Effector memory CD8-positive, alpha-beta T cell (primary cell): ENCODE measurements around the gene LRCH1.

ENCODE experiments used
- ATAC-seq: fragments of 150-1000 bp; cut with Tn5 transposase; replicated peaks from 2 replicates; pipeline ENCODE4 v1.10.0; 2021; ENCODE audit warnings: mild to moderate bottlenecking, moderate library complexity
- DNase-seq, 3 experiments: peaks; one replicate each; pipeline ENCODE4 v3.0.0; 2021
- H3K27ac Mint-ChIP-seq, 2 donors: one replicate each; pipeline ENCODE4 v1.8.0; 2022; ENCODE audit warnings: mild to moderate bottlenecking in 2 of 2, mixed read lengths in 2 of 2, moderate library complexity in 2 of 2
- H3K27me3 Mint-ChIP-seq, 2 donors: one replicate each; pipeline ENCODE4 v1.8.0; 2022; ENCODE audit warnings: mixed read lengths in 2 of 2
- H3K36me3 Mint-ChIP-seq: one replicate; pipeline ENCODE4 v1.8.0; 2022; ENCODE audit warnings: mild to moderate bottlenecking, moderate library complexity, mixed read lengths; ENCODE audit not compliant: insufficient read depth
- H3K4me1 Mint-ChIP-seq, 2 donors: one replicate each; pipeline ENCODE4 v1.8.0; 2022; ENCODE audit warnings: low read depth in 2 of 2, mixed read lengths in 2 of 2
- H3K4me3 Mint-ChIP-seq, 2 donors: one replicate each; pipeline ENCODE4 v1.8.0; 2022; ENCODE audit warnings: mild to moderate bottlenecking in 2 of 2, mixed read lengths in 2 of 2, moderate library complexity in 2 of 2
- H3K9me3 Mint-ChIP-seq, 2 donors: one replicate each; pipeline ENCODE4 v1.8.0; 2022; ENCODE audit warnings: mixed read lengths in 2 of 2

LRCH1 gene

GRCh38 chr13:46595136-46595884 is 42.3 kb downstream of the LRCH1 start:
- H3K27ac Mint-ChIP-seq: no peak overlapping the region
- H3K27me3 Mint-ChIP-seq: no peaks in the 10 kb centered on the region
- H3K4me1 Mint-ChIP-seq: peaks cover 36 to 53% of the 10 kb centered on the region in 2 donors
- DNase-seq (no peak), ATAC-seq (peak; percentile 18)
- H3K4me3 Mint-ChIP-seq: no peak overlapping the region
- H3K9me3 Mint-ChIP-seq: no peaks in the 10 kb centered on the region
- H3K36me3 Mint-ChIP-seq: no peaks in the 10 kb centered on the region

- H3K27me3 Mint-ChIP-seq: no peaks in the 10 kb centered on the region
- no peak overlapping the region for H3K27ac Mint-ChIP-seq
- ATAC-seq (no peak), DNase-seq (no peak)
- no peaks in the 10 kb centered on the region for H3K36me3 Mint-ChIP-seq
- no peaks in the 10 kb centered on the region for H3K9me3 Mint-ChIP-seq
- no peak overlapping the region for H3K4me3 Mint-ChIP-seq
- peaks cover 35 to 51% of the 10 kb centered on the region in 2 donors for H3K4me1 Mint-ChIP-seq
These were observed 42.9 kb downstream of the LRCH1 start for GRCh38 chr13:46595885-46596275.

GRCh38 chr13:46596466-46596865 is 43.5 kb downstream of the LRCH1 start:
- no peaks in the 10 kb centered on the region for H3K27me3 Mint-ChIP-seq
- H3K4me1 Mint-ChIP-seq: peaks cover 36 to 56% of the 10 kb centered on the region in 2 donors
- H3K27ac Mint-ChIP-seq: no peak overlapping the region

GRCh38 chr13:46598140-46598819 is 45.3 kb downstream of the LRCH1 start:
- ATAC-seq: no peak
- Mint-ChIP-seq H3K4me3 (peak overlapping the region in 1 of 2 donors; percentile 31), H3K27ac (no peak overlapping the region), H3K36me3 (no peaks in the 10 kb centered on the region), H3K9me3 (no peaks in the 10 kb centered on the region), H3K27me3 (no peaks in the 10 kb centered on the region), H3K4me1 (peaks cover 33 to 62% of the 10 kb centered on the region in 2 donors)
- no peak for DNase-seq

More at GRCh38 chr13:46596466-46596865, 43.5 kb downstream of the LRCH1 start:
- no peak overlapping the region for H3K4me3 Mint-ChIP-seq
- DNase-seq (no peak), ATAC-seq (no peak)
- no peaks in the 10 kb centered on the region for H3K9me3 Mint-ChIP-seq
- H3K36me3 Mint-ChIP-seq: no peaks in the 10 kb centered on the region

- DNase-seq (no peak), ATAC-seq (no peak)
- H3K4me1 Mint-ChIP-seq: peaks cover 29 to 59% of the 10 kb centered on the region in 2 donors
- no peaks in the 10 kb centered on the region for H3K27me3 Mint-ChIP-seq
- no peak overlapping the region for H3K27ac Mint-ChIP-seq
- no peaks in the 10 kb centered on the region for H3K9me3 Mint-ChIP-seq
- H3K4me3 Mint-ChIP-seq: no peak overlapping the region
- H3K36me3 Mint-ChIP-seq: no peaks in the 10 kb centered on the region
These were observed 45.8 kb downstream of the LRCH1 start for GRCh38 chr13:46598820-46599180.

GRCh38 chr13:46600943-46601311 is 48.0 kb downstream of the LRCH1 start:
- H3K4me3 Mint-ChIP-seq: no peak overlapping the region
- H3K9me3 Mint-ChIP-seq: no peaks in the 10 kb centered on the region
- H3K27me3 Mint-ChIP-seq: no peaks in the 10 kb centered on the region
- H3K4me1 Mint-ChIP-seq: peaks cover 30 to 60% of the 10 kb centered on the region in 2 donors
- peak overlapping the region in 1 of 2 donors; percentile 3 for H3K27ac Mint-ChIP-seq
- ATAC-seq (no peak), DNase-seq (no peak)
- no peaks in the 10 kb centered on the region for H3K36me3 Mint-ChIP-seq

- H3K36me3 Mint-ChIP-seq: no peaks in the 10 kb centered on the region
- no peak overlapping the region for H3K4me3 Mint-ChIP-seq
- H3K27ac Mint-ChIP-seq: peak overlapping the region in 1 of 2 donors; percentile 35
- H3K4me1 Mint-ChIP-seq: peaks cover 45 to 69% of the 10 kb centered on the region in 2 donors
- no peak for ATAC-seq
- H3K27me3 Mint-ChIP-seq: no peaks in the 10 kb centered on the region
- DNase-seq: no peak
- no peaks in the 10 kb centered on the region for H3K9me3 Mint-ChIP-seq
These were observed 49.6 kb downstream of the LRCH1 start for GRCh38 chr13:46602531-46602930.

GRCh38 chr13:46603165-46603603 is 50.2 kb downstream of the LRCH1 start:
- peaks cover 47 to 66% of the 10 kb centered on the region in 2 donors for H3K4me1 Mint-ChIP-seq
- ATAC-seq: no peak

GRCh38 chr13:46604226-46604990 is 51.4 kb downstream of the LRCH1 start:
- Mint-ChIP-seq H3K4me1 (peaks cover 41 to 69% of the 10 kb centered on the region in 2 donors), H3K27me3 (no peaks in the 10 kb centered on the region), H3K36me3 (no peaks in the 10 kb centered on the region), H3K4me3 (no peak overlapping the region), H3K27ac (no peak overlapping the region), H3K9me3 (no peaks in the 10 kb centered on the region)
- ATAC-seq (no peak), DNase-seq (no peak)

More at GRCh38 chr13:46603165-46603603, 50.2 kb downstream of the LRCH1 start:
- no peak for DNase-seq
- Mint-ChIP-seq H3K27ac (peak overlapping the region in 1 of 2 donors; percentile 35), H3K4me3 (no peak overlapping the region), H3K36me3 (no peaks in the 10 kb centered on the region), H3K9me3 (no peaks in the 10 kb centered on the region), H3K27me3 (no peaks in the 10 kb centered on the region)

GRCh38 chr13:46605076-46605824 is 52.3 kb downstream of the LRCH1 start:
- Mint-ChIP-seq H3K4me1 (peaks cover 41 to 71% of the 10 kb centered on the region in 2 donors), H3K9me3 (no peaks in the 10 kb centered on the region), H3K36me3 (no peaks in the 10 kb centered on the region), H3K4me3 (no peak overlapping the region), H3K27me3 (no peaks in the 10 kb centered on the region), H3K27ac (peak overlapping the region in 1 of 2 donors; percentile 63)
- ATAC-seq (no peak), DNase-seq (no peak)

- Mint-ChIP-seq H3K4me3 (no peak overlapping the region), H3K9me3 (no peaks in the 10 kb centered on the region), H3K36me3 (no peaks in the 10 kb centered on the region), H3K4me1 (peaks cover 39 to 69% of the 10 kb centered on the region in 2 donors), H3K27ac (peak overlapping the region; percentile 63 to 88), H3K27me3 (no peaks in the 10 kb centered on the region)
- peak; percentile 14 for ATAC-seq
- no peak for DNase-seq
These were observed 53.0 kb downstream of the LRCH1 start for GRCh38 chr13:46605825-46606554.

- ATAC-seq (no peak), DNase-seq (no peak)
- Mint-ChIP-seq H3K9me3 (no peaks in the 10 kb centered on the region), H3K4me1 (peaks cover 40 to 59% of the 10 kb centered on the region in 2 donors), H3K36me3 (no peaks in the 10 kb centered on the region), H3K4me3 (no peak overlapping the region), H3K27me3 (no peaks in the 10 kb centered on the region), H3K27ac (peak overlapping the region; percentile 86 to 88)
These were observed 54.0 kb downstream of the LRCH1 start for GRCh38 chr13:46606970-46607369.
